ENCODE results near the gene STAU1.
"Not testable (repeated sequence)": the region's sequence is repeated elsewhere in the genome, so short reads cannot be mapped to it uniquely, and the experiment has no call there.

The STAU1 gene

GRCh38 chr20:49140411-49140810, 47.7 kb downstream of the STAU1 start:
- Histone ChIP-seq H3K9me3 (no peaks in the 10 kb centered on the region), H3K27ac (no peak overlapping the region), H3K4me3 (no peak overlapping the region), H3K27me3 (no peaks in the 10 kb centered on the region), H3K36me3 (peaks cover 1 to 23% (median 13%) of the 10 kb centered on the region in 3 donors), H3K4me1 (no peaks in the 10 kb centered on the region)
- DNase-seq, result no peak
- no peak for TF ChIP-seq CTCF (IDR thresholded peaks at IDR 0.05)
- intact Hi-C loops (cut with DNase I; ENCODE audit: low total_unique reads), result no loop called here

DNA sequence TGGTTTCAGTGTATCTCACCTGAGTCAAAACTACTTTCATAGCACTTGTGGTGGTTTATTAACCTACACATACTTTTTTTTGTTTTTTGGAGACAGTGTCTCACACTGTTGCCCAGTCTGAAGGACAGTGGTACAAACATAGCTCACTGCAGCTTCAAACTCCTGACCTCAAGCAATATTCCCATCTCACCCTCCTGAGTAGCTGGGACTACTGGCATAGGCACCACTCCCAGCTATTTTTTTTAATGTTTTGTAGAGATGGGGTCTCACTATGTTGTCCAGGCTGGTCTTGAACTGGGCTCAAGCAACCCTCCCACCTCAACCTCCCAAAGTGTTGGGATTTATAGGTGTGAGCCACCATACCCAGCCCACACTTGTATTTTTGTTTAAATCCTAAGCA, 49.7 kb downstream of the STAU1 start:
- Histone ChIP-seq H3K4me1 (peaks cover 0 to under 1% (median under 1%) of the 10 kb centered on the region in 4 donors), H3K9me3 (no peaks in the 10 kb centered on the region), H3K27me3 (no peaks in the 10 kb centered on the region), H3K36me3 (peaks cover under 1 to 34% (median 19%) of the 10 kb centered on the region in 3 donors), H3K27ac (no peak overlapping the region), H3K4me3 (no peak overlapping the region)
- no peak for TF ChIP-seq CTCF (IDR thresholded peaks at IDR 0.05)
- intact Hi-C loops (cut with DNase I; ENCODE audit: low total_unique reads), result no loop called here
- DNase-seq, result no peak

DNA sequence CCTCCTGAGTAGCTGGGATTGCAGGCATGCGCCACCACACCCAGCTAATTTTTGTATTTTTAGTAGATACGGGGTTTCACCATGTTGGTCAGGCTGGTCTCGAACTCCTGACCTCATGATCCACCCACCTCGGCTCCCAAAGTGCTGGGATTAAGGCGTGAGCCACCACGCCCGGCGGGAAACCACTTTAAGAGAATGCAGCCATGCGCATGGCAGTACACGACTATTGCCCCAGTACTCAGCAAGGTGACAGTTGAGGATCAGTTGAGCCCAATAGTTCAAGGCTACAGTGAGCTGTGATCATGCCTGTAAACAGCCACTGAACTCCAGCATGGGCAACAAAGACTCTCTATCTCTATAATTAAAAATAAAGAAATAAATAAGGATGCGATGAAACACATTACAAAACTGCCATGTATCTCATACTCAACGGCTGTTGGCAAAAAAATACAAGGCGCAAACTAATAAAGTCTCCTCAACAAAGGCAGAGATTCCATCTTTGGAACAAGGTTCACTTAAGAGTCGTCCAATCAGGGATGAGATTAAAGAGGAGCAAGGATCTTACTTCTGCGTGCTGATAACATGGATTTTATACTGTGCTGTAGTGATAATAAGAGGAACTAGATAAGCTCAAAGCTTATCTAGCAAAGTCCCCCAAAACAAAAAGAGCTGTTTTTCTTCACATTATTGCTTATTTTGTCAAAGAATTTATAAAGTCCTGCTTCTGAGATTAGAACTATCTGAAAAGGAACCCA, 51.1 kb downstream of the STAU1 start:
- intact Hi-C loops (cut with DNase I; ENCODE audit: low total_unique reads), result no loop called here

GRCh38 chr20:49134797-49135196, 53.3 kb downstream of the STAU1 start:
- DNase-seq; H3K27me3 ChIP-seq; H3K9me3 ChIP-seq; H3K27ac ChIP-seq; H3K4me3 ChIP-seq; intact Hi-C loops (cut with DNase I; ENCODE audit: low total_unique reads); H3K4me1 ChIP-seq: not testable (repeated sequence)
- H3K36me3 ChIP-seq, result peaks cover 0 to 49% (median 27%) of the 10 kb centered on the region in 3 donors

More for the DNA sequence above, 51.1 kb downstream of the STAU1 start:
- Histone ChIP-seq H3K9me3 (no peaks in the 10 kb centered on the region), H3K4me3 (no peak overlapping the region), H3K27me3 (no peaks in the 10 kb centered on the region), H3K4me1 (peaks cover 0 to 5% (median 2%) of the 10 kb centered on the region in 4 donors), H3K27ac (no peak overlapping the region), H3K36me3 (peaks cover 0 to 35% (median 24%) of the 10 kb centered on the region in 3 donors)
- DNase-seq, result no peak
- TF ChIP-seq CTCF (IDR thresholded peaks at IDR 0.05), result no peak

DNA sequence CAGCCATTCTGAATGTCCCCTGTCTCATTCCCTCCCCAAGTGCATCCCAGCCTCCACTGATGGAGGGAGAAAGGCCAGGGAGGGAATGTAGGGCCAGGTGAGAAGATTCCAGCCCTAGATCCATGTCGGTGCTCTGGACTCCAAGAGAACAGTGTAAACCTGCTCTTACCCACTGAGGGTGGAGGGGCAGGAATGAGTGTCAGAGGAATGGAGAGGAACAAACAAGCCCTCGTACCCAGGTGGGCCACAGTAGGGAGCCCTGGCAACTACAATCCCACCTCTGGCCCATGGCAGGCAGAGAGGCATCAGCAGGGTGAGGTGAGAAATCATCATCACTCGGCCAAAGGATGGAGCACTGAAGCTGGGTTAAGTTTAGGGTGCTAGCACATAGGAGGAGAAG, 54.6 kb downstream of the STAU1 start:
- no peak for TF ChIP-seq CTCF (IDR thresholded peaks at IDR 0.05)
- Histone ChIP-seq H3K36me3 (peaks cover 0 to 43% (median 27%) of the 10 kb centered on the region in 3 donors), H3K4me3 (no peak overlapping the region)

GRCh38 chr20:49132995-49133478, 55.1 kb downstream of the STAU1 start:
- Histone ChIP-seq H3K4me1 (peaks cover 0 to 5% (median 2%) of the 10 kb centered on the region in 4 donors), H3K27me3 (no peaks in the 10 kb centered on the region), H3K27ac (peak overlapping the region in 1 of 2 donors; percentile 23), H3K4me3 (no peak overlapping the region), H3K36me3 (peaks cover 0 to 48% (median 28%) of the 10 kb centered on the region in 3 donors), H3K9me3 (no peaks in the 10 kb centered on the region)
- intact Hi-C loops (cut with DNase I; ENCODE audit: low total_unique reads), result loop anchor here (2.0 kb wide), 1 partner anchor 84 kb away; no protein-coding TSS in a partner anchor
- DNase-seq, result no peak
- peak; percentile 55 to 76 for TF ChIP-seq CTCF (IDR thresholded peaks at IDR 0.05)

More for the DNA sequence above, 54.6 kb downstream of the STAU1 start:
- intact Hi-C loops (cut with DNase I; ENCODE audit: low total_unique reads), result loop anchor here (2.0 kb wide), 1 partner anchor 83 kb away; no protein-coding TSS in a partner anchor
- H3K4me1 ChIP-seq, result peaks cover 0 to 5% (median 2%) of the 10 kb centered on the region in 4 donors
- DNase-seq, result no peak
- H3K9me3 ChIP-seq, result no peaks in the 10 kb centered on the region
- peak overlapping the region in 1 of 2 donors; percentile 23 for H3K27ac ChIP-seq
- H3K27me3 ChIP-seq, result no peaks in the 10 kb centered on the region

Measured in tibial artery (tissue), 4 donors.